GM23338 (cell line): Measurements from ENCODE around the gene TMTC4. TPM values are rescaled to one million over a fixed set of nuclear protein-coding genes. Genes with fewer than 3 reads are reported as not detected.

Source experiments
- ATAC-seq: fragments of 200-7000 bp; cut with Tn5 transposase; 3 replicates; pipeline ENCODE4 v1.9.1; 2020
- DNase-seq: peaks from one replicate; pipeline ENCODE4 v3.0.0-alpha.2; 2015; ENCODE audit warnings: low spot score
- H2AFZ ChIP-seq: fragments of 200-600 bp; sonication (generic); 2 replicates; pipeline ENCODE4 v1.8.0; 2016; ENCODE audit warnings: antibody characterized with exemption, mild to moderate bottlenecking, moderate library complexity
- H3F3A ChIP-seq: fragments of 200-600 bp; sonication (generic); replicated peaks from 2 replicates; pipeline ENCODE4 v1.8.0; 2017; ENCODE audit warnings: antibody characterized with exemption, mixed run types, low read depth
- H3K27ac ChIP-seq: fragments of 200-600 bp; sonication (generic); 2 replicates; pipeline ENCODE4 v1.6.1; 2016; ENCODE audit warnings: low read depth
- H3K27me3 ChIP-seq: fragments of 200-600 bp; sonication (generic); 2 replicates; pipeline ENCODE4 v1.8.0; 2016; ENCODE audit warnings: mild to moderate bottlenecking, mixed run types, moderate library complexity; ENCODE audit not compliant: insufficient read depth
- H3K36me3 ChIP-seq: fragments of 200-600 bp; sonication (generic); 2 replicates; pipeline ENCODE4 v1.8.0; 2016; ENCODE audit warnings: mild to moderate bottlenecking; ENCODE audit not compliant: insufficient read depth
- H3K4me1 ChIP-seq: fragments of 200-600 bp; sonication (generic); 2 replicates; pipeline ENCODE4 v1.8.0; 2016; ENCODE audit warnings: mild to moderate bottlenecking, moderate library complexity; ENCODE audit not compliant: insufficient read depth
- H3K4me2 ChIP-seq: fragments of 200-600 bp; sonication (generic); 2 replicates; pipeline ENCODE4 v1.7.1; 2017; ENCODE audit warnings: mixed run types
- H3K4me3 ChIP-seq: fragments of 200-600 bp; sonication (generic); 2 replicates; pipeline ENCODE4 v1.6.1; 2016; ENCODE audit warnings: mixed run types
- H3K79me2 ChIP-seq: fragments of 200-600 bp; sonication (generic); replicated peaks from 2 replicates; pipeline ENCODE4 v1.8.0; 2017; ENCODE audit warnings: mild to moderate bottlenecking; ENCODE audit not compliant: insufficient read depth
- H3K9me2 ChIP-seq: fragments of 200-600 bp; sonication (generic); 2 replicates; pipeline ENCODE4 v1.8.0; 2017; ENCODE audit not compliant: insufficient read depth
- H4K20me1 ChIP-seq: fragments of 200-600 bp; sonication (generic); replicated peaks from 2 replicates; pipeline ENCODE4 v1.8.0; 2017; ENCODE audit warnings: mild to moderate bottlenecking; ENCODE audit not compliant: insufficient read depth
- H3K27ac Mint-ChIP-seq: 2 replicates; pipeline ENCODE4 v1.8.0; 2020; ENCODE audit warnings: inconsistent platforms, mild to moderate bottlenecking, moderate library complexity, mixed read lengths
- H3K27me3 Mint-ChIP-seq: 3 replicates; pipeline ENCODE4 v1.8.0; 2022; ENCODE audit warnings: low read depth, mild to moderate bottlenecking, moderate library complexity, mixed read lengths, inconsistent platforms; ENCODE audit not compliant: insufficient read depth, poor library complexity
- H3K36me3 Mint-ChIP-seq: 3 replicates; pipeline ENCODE4 v1.8.0; 2021; ENCODE audit warnings: low read depth, mild to moderate bottlenecking, inconsistent platforms, moderate library complexity, mixed read lengths
- H3K4me1 Mint-ChIP-seq: 3 replicates; pipeline ENCODE4 v1.8.0; 2020; ENCODE audit warnings: mild to moderate bottlenecking, inconsistent platforms, mixed read lengths
- H3K4me3 Mint-ChIP-seq: 3 replicates; pipeline ENCODE4 v1.8.0; 2021; ENCODE audit warnings: moderate library complexity, mild to moderate bottlenecking, inconsistent platforms, mixed read lengths
- H3K9me3 Mint-ChIP-seq: 3 replicates; pipeline ENCODE4 v1.8.0; 2020; ENCODE audit warnings: moderate library complexity, mild to moderate bottlenecking, inconsistent platforms, mixed read lengths
- ETS1 ChIP-seq: IDR thresholded peaks from 2 replicates; pipeline ENCODE4 v1.6.1; 2016; ENCODE audit warnings: antibody characterized with exemption
- EZH2 ChIP-seq: fragments of 200-600 bp; sonication (generic); IDR thresholded peaks from one replicate; pipeline ENCODE4 v1.8.0; 2017; ENCODE audit warnings: antibody characterized with exemption, mild to moderate bottlenecking, low read depth; ENCODE audit not compliant: unreplicated experiment
- EZH2phosphoT487 ChIP-seq: fragments of 200-600 bp; sonication (generic); IDR thresholded peaks from one replicate; pipeline ENCODE4 v1.8.1; 2018; ENCODE audit warnings: antibody characterized with exemption; ENCODE audit not compliant: unreplicated experiment
- JUNB ChIP-seq: IDR thresholded peaks from one replicate; pipeline ENCODE4 v1.6.1; 2016; ENCODE audit warnings: antibody characterized with exemption; ENCODE audit not compliant: unreplicated experiment
- NANOG ChIP-seq: IDR thresholded peaks from 2 replicates; pipeline ENCODE4 v1.6.1; 2016; ENCODE audit warnings: antibody characterized with exemption, borderline replicate concordance
- REST ChIP-seq: IDR thresholded peaks from one replicate; pipeline ENCODE4 v1.6.1; 2018; ENCODE audit warnings: antibody characterized with exemption; ENCODE audit not compliant: unreplicated experiment
- STAT1 ChIP-seq: IDR thresholded peaks from one replicate; pipeline ENCODE4 v1.6.1; 2016; ENCODE audit warnings: antibody characterized with exemption; ENCODE audit not compliant: unreplicated experiment
- ZNF114 ChIP-seq: fragments of 250-450 bp; sonication (Bioruptor Pico); IDR thresholded peaks from 2 replicates; pipeline ENCODE4 v1.5.0; 2020; ENCODE audit warnings: mild to moderate bottlenecking, moderate library complexity
- ZNF331 ChIP-seq: fragments of 250-450 bp; sonication (Bioruptor Pico); IDR thresholded peaks from 2 replicates; pipeline ENCODE4 v1.5.0; 2020; ENCODE audit warnings: low read depth, mild to moderate bottlenecking, moderate library complexity
- polyA plus RNA-seq: library from polyadenylated mRNA; unstranded; fragments of >200 nt; fragmentation: Nextera tagmentation; extraction: Ambion mirVana; gene quantifications from 2 replicates; pipeline ENCODE4 v1.2.1, GENCODE V29; 2016
- total RNA-seq: library from RNA; depleted of rRNA; stranded (reverse); fragments of >200 nt; shearing (Covaris generic); gene quantifications from 2 replicates; pipeline ENCODE4 v1.2.3, GENCODE V29; 2014
- TF ChIP-seq, protein P1 (sequence below), 2 experiments: fragments of 200-600 bp in 1 of 2; sonication (generic) in 1 of 2; conservative IDR thresholded peaks; 2 replicates each; pipeline versions ENCODE4 v1.5.1 to v1.6.1; 2016 to 2017; ENCODE audit warnings: antibody characterized with exemption in 2 of 2, low read depth in 2 of 2, mild to moderate bottlenecking in 2 of 2, moderate library complexity in 1 of 2

TMTC4 gene
- total and polyA plus RNA-seq, 2 experiments from 2014 or later = 21.9 to 50.0 TPM

- Histone ChIP-seq H2AFZ (0 out of 2 replicates have a peak overlapping the region, but pooled peaks have one; percentile 12), H3F3A (peaks cover 12% of the 10 kb centered on the region; the same call in 1 of the 2 replicates), H3K36me3 (no peaks in the 10 kb centered on the region), H3K79me2 (no peaks in the 10 kb centered on the region), H3K27ac (no peak overlapping the region), H3K9me2 (peaks cover 6% of the 10 kb centered on the region), H3K27me3 (peaks cover 8% of the 10 kb centered on the region), H3K4me2 (no peak overlapping the region), H4K20me1 (no peaks in the 10 kb centered on the region), H3K4me1 (no peaks in the 10 kb centered on the region), H3K4me3 (no peak overlapping the region)
- Mint-ChIP-seq H3K4me1 (0 out of 3 replicates have a peak, but pooled peaks cover 2% of the 10 kb centered on the region), H3K36me3 (peaks cover 22% of the 10 kb centered on the region), H3K27me3 (peaks cover 11% of the 10 kb centered on the region), H3K4me3 (no peak overlapping the region), H3K9me3 (peaks cover 25% of the 10 kb centered on the region), H3K27ac (no peak overlapping the region)
- TF ChIP-seq, protein P1, sequence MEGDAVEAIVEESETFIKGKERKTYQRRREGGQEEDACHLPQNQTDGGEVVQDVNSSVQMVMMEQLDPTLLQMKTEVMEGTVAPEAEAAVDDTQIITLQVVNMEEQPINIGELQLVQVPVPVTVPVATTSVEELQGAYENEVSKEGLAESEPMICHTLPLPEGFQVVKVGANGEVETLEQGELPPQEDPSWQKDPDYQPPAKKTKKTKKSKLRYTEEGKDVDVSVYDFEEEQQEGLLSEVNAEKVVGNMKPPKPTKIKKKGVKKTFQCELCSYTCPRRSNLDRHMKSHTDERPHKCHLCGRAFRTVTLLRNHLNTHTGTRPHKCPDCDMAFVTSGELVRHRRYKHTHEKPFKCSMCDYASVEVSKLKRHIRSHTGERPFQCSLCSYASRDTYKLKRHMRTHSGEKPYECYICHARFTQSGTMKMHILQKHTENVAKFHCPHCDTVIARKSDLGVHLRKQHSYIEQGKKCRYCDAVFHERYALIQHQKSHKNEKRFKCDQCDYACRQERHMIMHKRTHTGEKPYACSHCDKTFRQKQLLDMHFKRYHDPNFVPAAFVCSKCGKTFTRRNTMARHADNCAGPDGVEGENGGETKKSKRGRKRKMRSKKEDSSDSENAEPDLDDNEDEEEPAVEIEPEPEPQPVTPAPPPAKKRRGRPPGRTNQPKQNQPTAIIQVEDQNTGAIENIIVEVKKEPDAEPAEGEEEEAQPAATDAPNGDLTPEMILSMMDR (conservative IDR thresholded peaks at IDR 0.05; ENCODE audit: low read depth in 2 of 2) = no peak
- TF ChIP-seq ETS1 (no peak), ZNF114 (CRISPR knock-in tag) (no peak), ZNF331 (no peak), EZH2 (no peak)
- no peak for ATAC-seq
- DNase-seq = peak; percentile 16
These were observed 89.7 kb downstream of the TMTC4 start for GRCh38 chr13:100584896-100585295.

DNA sequence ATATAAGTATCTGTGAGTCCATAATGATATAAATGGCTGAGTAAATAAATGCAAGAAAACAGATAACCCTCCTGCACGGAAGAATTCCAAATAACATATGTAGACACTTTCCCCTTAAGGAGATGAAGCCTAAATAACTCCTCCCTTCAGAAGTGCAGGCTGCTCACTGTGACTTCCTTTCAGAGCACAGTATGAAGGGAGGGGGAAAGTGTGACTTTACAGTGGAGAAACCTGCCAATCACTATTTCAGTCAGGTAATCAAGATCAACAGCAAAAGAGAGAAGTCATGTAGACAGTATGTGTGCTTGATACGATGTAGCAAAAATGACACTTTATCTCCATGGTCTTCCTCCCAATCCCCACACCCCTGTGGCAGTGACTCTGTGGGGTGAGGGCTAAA is 93.1 kb downstream of the TMTC4 start:
- no peak overlapping the region for H3K4me3 ChIP-seq
- H3K4me1 Mint-ChIP-seq = no peaks in the 10 kb centered on the region

GRCh38 chr13:100581030-100581429 is 93.6 kb downstream of the TMTC4 start:
- Mint-ChIP-seq H3K4me3 (no peak overlapping the region), H3K27ac (no peak overlapping the region), H3K36me3 (peaks cover 24% of the 10 kb centered on the region), H3K27me3 (peaks cover 2% of the 10 kb centered on the region), H3K4me1 (no peaks in the 10 kb centered on the region), H3K9me3 (peaks cover 23% of the 10 kb centered on the region)
- Histone ChIP-seq H3F3A (no peaks in the 10 kb centered on the region), H3K27ac (no peak overlapping the region), H3K4me3 (no peak overlapping the region), H3K79me2 (no peaks in the 10 kb centered on the region), H3K36me3 (no peaks in the 10 kb centered on the region), H3K4me2 (no peak overlapping the region), H2AFZ (no peak overlapping the region), H4K20me1 (no peaks in the 10 kb centered on the region), H3K9me2 (no peaks in the 10 kb centered on the region), H3K27me3 (no peaks in the 10 kb centered on the region), H3K4me1 (no peaks in the 10 kb centered on the region)
- DNase-seq (no peak), ATAC-seq (no peak)
- TF ChIP-seq REST (no peak), ZNF331 (no peak), EZH2phosphoT487 (no peak), STAT1 (no peak), ZNF114 (CRISPR knock-in tag) (no peak)
- TF ChIP-seq, protein P1 (conservative IDR thresholded peaks at IDR 0.05; ENCODE audit: low read depth in 2 of 2) = no peak

More for the DNA sequence above, 93.1 kb downstream of the TMTC4 start:
- H3K4me2 ChIP-seq = no peak overlapping the region
- no peak for DNase-seq
- TF ChIP-seq NANOG (no peak), JUNB (no peak)
- Mint-ChIP-seq H3K27me3 (peaks cover 2% of the 10 kb centered on the region), H3K36me3 (peaks cover 24% of the 10 kb centered on the region), H3K9me3 (peaks cover 23% of the 10 kb centered on the region), H3K4me3 (no peak overlapping the region), H3K27ac (no peak overlapping the region)
- no peak overlapping the region for H2AFZ ChIP-seq
- no peak for ATAC-seq
- H3K4me1 ChIP-seq = no peaks in the 10 kb centered on the region
- no peaks in the 10 kb centered on the region for H3K27me3 ChIP-seq
- H3K79me2 ChIP-seq = no peaks in the 10 kb centered on the region
- H3K36me3 ChIP-seq = no peaks in the 10 kb centered on the region
- no peak overlapping the region for H3K27ac ChIP-seq
- no peaks in the 10 kb centered on the region for H4K20me1 ChIP-seq
- H3F3A ChIP-seq = no peaks in the 10 kb centered on the region
- no peaks in the 10 kb centered on the region for H3K9me2 ChIP-seq
